Measurements from ENCODE around the gene JUN. TPM values are rescaled to one million over a fixed set of nuclear protein-coding genes. Genes with fewer than 3 reads are reported as not detected.

Gene JUN
- total and polyA plus RNA-seq, 2 donors (not counting 1 experiment from before 2014, with no cell fraction given) = 94.4 to 4,074 TPM

DNA sequence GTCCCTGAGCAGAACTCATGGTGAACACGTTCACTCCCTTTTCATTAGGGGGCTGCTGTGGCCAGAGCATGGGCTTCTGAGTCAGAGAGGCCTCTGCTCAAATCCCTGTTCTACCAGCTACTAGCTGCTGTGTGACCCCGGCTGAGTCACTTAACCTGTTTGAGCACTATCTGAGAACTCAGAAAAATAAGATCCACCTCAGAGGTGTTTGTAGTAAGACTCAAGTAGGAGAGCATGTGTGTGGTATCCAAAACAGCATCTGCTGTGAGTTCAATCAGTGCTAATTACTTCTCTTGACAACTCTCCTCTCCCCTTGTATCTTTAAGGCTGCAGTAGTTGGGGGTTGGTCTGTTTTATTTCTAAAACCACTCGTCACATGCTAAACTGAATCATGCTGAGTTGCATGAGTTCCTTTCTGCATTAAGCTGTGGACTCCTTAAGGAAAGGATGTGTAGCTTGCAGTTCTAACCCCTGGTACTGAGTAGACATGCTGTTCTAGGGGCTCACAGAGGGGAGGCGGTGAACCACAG, 39.7 kb upstream of the JUN start:
- ATAC-seq (ENCODE audit: low read depth) (no peak), DNase-seq (no peak)
- Mint-ChIP-seq H3K27ac (no peak overlapping the region), H3K27me3 (no peaks in the 10 kb centered on the region), H3K4me1 (peaks cover 8% of the 10 kb centered on the region), H3K4me3 (no peak overlapping the region), H3K9me3 (ENCODE audit: insufficient read depth) (peaks cover 7% of the 10 kb centered on the region)
- Histone ChIP-seq H3K4me2 (replicated peaks; ENCODE audit: low read depth, low read length, poor library complexity, severe bottlenecking) (no peak overlapping the region), H3K4me1 (ENCODE audit: control insufficient read depth in 2 of 2, insufficient read depth in 2 of 2, low read length in 2 of 2) (no peaks in the 10 kb centered on the region), H3K27ac (ENCODE audit: low read length in 2 of 2) (no peak overlapping the region), H3K27me3 (replicated peaks in 1 of 4; ENCODE audit: control extremely low read depth in 1 of 4, control insufficient read depth in 3 of 4, insufficient read depth in 4 of 4, low read length in 3 of 4) (no peaks in the 10 kb centered on the region), H3K9ac (ENCODE audit: low read length) (no peak overlapping the region), H2AFZ (ENCODE audit: insufficient read depth, low read depth, low read length, poor library complexity, severe bottlenecking) (no peak overlapping the region), H3K79me2 (ENCODE audit: control insufficient read depth, insufficient read depth, low read length) (no peaks in the 10 kb centered on the region), H3K4me3 (ENCODE audit: control extremely low read depth in 1 of 5, extremely low read depth in 1 of 5, insufficient read depth in 1 of 5, low read depth in 2 of 5, low read length in 4 of 5) (no peak overlapping the region), H3K9me3 (ENCODE audit: control extremely low read depth in 1 of 3, control insufficient read depth in 2 of 3, insufficient read depth in 1 of 3, low read length in 2 of 3) (peaks cover 5 to 17% (median 7%) of the 10 kb centered on the region in 3 donors), H3K36me3 (replicated peaks in 1 of 2; ENCODE audit: control extremely low read depth in 1 of 2, control insufficient read depth in 1 of 2, extremely low read depth in 1 of 2, insufficient read depth in 2 of 2, low read length in 1 of 2) (no peaks in the 10 kb centered on the region), H4K20me1 (ENCODE audit: control insufficient read depth, insufficient read depth, low read length, poor library complexity, severe bottlenecking) (no peaks in the 10 kb centered on the region)
- WGBS (ENCODE audit: insufficient coverage) = 93% methylated on average over 3 of the region's 4 CpGs
- ChIA-PET POLR2A (no interaction called here), CTCF (no interaction called here)
- TF ChIP-seq CTCF (IDR thresholded peaks at IDR 0.05) (no peak), EZH2 (IDR thresholded peaks at IDR 0.05; ENCODE audit: borderline replicate concordance, insufficient read depth, low read depth, low read length, poor library complexity, severe bottlenecking) (no peak)
- intact Hi-C loops (cut with micrococcal nuclease) = no loop called here

DNA sequence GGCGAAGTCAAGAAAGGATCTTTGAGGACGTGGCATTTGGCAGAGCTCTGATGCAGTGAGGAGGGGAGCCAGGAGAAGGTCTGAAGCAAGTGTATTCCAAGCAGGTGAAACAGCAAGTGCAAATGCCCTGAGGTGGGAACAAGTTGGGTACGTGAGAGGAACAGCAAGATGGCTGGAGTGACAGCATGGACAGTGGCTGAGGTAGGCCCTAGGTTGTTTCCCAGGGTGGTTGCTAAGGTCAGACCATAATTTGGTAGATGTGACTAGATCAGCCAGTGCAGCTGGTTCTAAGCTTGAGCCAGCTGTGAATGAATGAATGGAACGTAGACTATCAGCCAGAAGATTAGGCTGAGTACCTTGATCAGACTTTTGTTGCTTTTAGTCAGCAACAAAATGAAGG, 37.5 kb upstream of the JUN start:
- no peak overlapping the region for H3K27ac Mint-ChIP-seq
- peaks cover 15% of the 10 kb centered on the region for H3K4me1 Mint-ChIP-seq
- DNase-seq (no peak), ATAC-seq (ENCODE audit: low read depth) (no peak)
- ChIA-PET CTCF (interaction anchor here (0.6 kb wide), 1 partner anchor 20 kb away, joined by 3 read pairs; no protein-coding TSS in a partner anchor), POLR2A (interaction anchor here (1.3 kb wide), 1 partner anchor 39 kb away, joined by 4 read pairs; no protein-coding TSS in a partner anchor)
- intact Hi-C loops (cut with micrococcal nuclease) = no loop called here
- Histone ChIP-seq H3K27ac (ENCODE audit: low read length in 2 of 2) (no peak overlapping the region), H3K79me2 (ENCODE audit: control insufficient read depth, insufficient read depth, low read length) (no peaks in the 10 kb centered on the region), H3K4me2 (replicated peaks; ENCODE audit: low read depth, low read length, poor library complexity, severe bottlenecking) (no peak overlapping the region), H3K4me3 (ENCODE audit: control extremely low read depth in 1 of 5, extremely low read depth in 1 of 5, insufficient read depth in 1 of 5, low read depth in 2 of 5, low read length in 4 of 5) (no peak overlapping the region), H2AFZ (ENCODE audit: insufficient read depth, low read depth, low read length, poor library complexity, severe bottlenecking) (no peak overlapping the region), H3K36me3 (replicated peaks in 1 of 2; ENCODE audit: control extremely low read depth in 1 of 2, control insufficient read depth in 1 of 2, extremely low read depth in 1 of 2, insufficient read depth in 2 of 2, low read length in 1 of 2) (no peaks in the 10 kb centered on the region), H3K9me3 (ENCODE audit: control extremely low read depth in 1 of 3, control insufficient read depth in 2 of 3, insufficient read depth in 1 of 3, low read length in 2 of 3) (no peaks in the 10 kb centered on the region), H4K20me1 (ENCODE audit: control insufficient read depth, insufficient read depth, low read length, poor library complexity, severe bottlenecking) (no peaks in the 10 kb centered on the region), H3K4me1 (ENCODE audit: control insufficient read depth in 2 of 2, insufficient read depth in 2 of 2, low read length in 2 of 2) (peaks cover 7 to 9% of the 10 kb centered on the region in 2 donors), H3K9ac (ENCODE audit: low read length) (no peak overlapping the region), H3K27me3 (replicated peaks in 1 of 4; ENCODE audit: control extremely low read depth in 1 of 4, control insufficient read depth in 3 of 4, insufficient read depth in 4 of 4, low read length in 3 of 4) (no peaks in the 10 kb centered on the region)
- H3K27me3 Mint-ChIP-seq = no peaks in the 10 kb centered on the region
- H3K9me3 Mint-ChIP-seq (ENCODE audit: insufficient read depth) = no peaks in the 10 kb centered on the region
- no peak for TF ChIP-seq EZH2 (IDR thresholded peaks at IDR 0.05; ENCODE audit: borderline replicate concordance, insufficient read depth, low read depth, low read length, poor library complexity, severe bottlenecking)
- TF ChIP-seq CTCF (IDR thresholded peaks at IDR 0.05) = no peak
- H3K4me3 Mint-ChIP-seq = no peak overlapping the region
- WGBS (ENCODE audit: insufficient coverage) = 87% methylated on average over 4 of the region's 4 CpGs
